PC-9 (cell line): ENCODE results near the gene RFFL. TPM values are rescaled to one million over a fixed set of nuclear protein-coding genes. Genes with fewer than 3 reads are reported as not detected.

ENCODE experiments used
- BruUV-seq: library from RNA; stranded (reverse); fragments of 400-500 nt; replicated peaks from 2 replicates; lab custom pipeline; 2021; lab: Mats Ljungman, UMichigan
- CTCF ChIA-PET: fragments of 300-600 bp; sonication (Branson Sonifier 250); formaldehyde crosslinking; loops from one replicate; lab custom pipeline; 2022; ENCODE audit warnings: antibody characterized with exemption; lab: Charles Lee
- POLR2A ChIA-PET: fragments of 300-600 bp; sonication (Branson Sonifier 250); formaldehyde crosslinking; loops from one replicate; lab custom pipeline; 2022; ENCODE audit warnings: antibody characterized with exemption; ENCODE audit not compliant: unreplicated experiment; lab: Charles Lee
- DNase-seq, 2 experiments: peaks; one replicate each; pipeline versions ENCODE4 v3.0.0 to v3.0.0-alpha.2; 2015 to 2022; ENCODE audit warnings: mixed read lengths in 1 of 2
- H2AFZ ChIP-seq: fragments of 200-600 bp; sonication (generic); 2 replicates; pipeline ENCODE4 v1.8.1; 2017; ENCODE audit warnings: antibody characterized with exemption
- H3F3A ChIP-seq: fragments of 200-600 bp; sonication (generic); 2 replicates; pipeline ENCODE4 v1.8.1; 2017; ENCODE audit warnings: antibody characterized with exemption, mild to moderate bottlenecking, low read depth; ENCODE audit not compliant: insufficient read depth
- H3K27ac ChIP-seq: fragments of 200-600 bp; sonication (generic); 2 replicates; pipeline ENCODE4 v1.6.1; 2016; ENCODE audit warnings: mixed run types
- H3K27me3 ChIP-seq: fragments of 200-600 bp; sonication (generic); 2 replicates; pipeline ENCODE4 v1.6.1; 2016; ENCODE audit warnings: low read depth, mixed run types; ENCODE audit not compliant: insufficient read depth
- H3K36me3 ChIP-seq: fragments of 200-600 bp; sonication (generic); 2 replicates; pipeline ENCODE4 v1.6.1; 2016; ENCODE audit warnings: low read depth, mixed run types
- H3K4me1 ChIP-seq: fragments of 200-600 bp; sonication (generic); replicated peaks from 2 replicates; pipeline ENCODE4 v1.6.1; 2016; ENCODE audit warnings: mixed run types; ENCODE audit not compliant: insufficient read depth
- H3K4me2 ChIP-seq: fragments of 200-600 bp; sonication (generic); 2 replicates; pipeline ENCODE4 v1.6.1; 2017; ENCODE audit warnings: mixed run types
- H3K4me3 ChIP-seq: fragments of 200-600 bp; sonication (generic); 2 replicates; pipeline ENCODE4 v1.6.1; 2016; ENCODE audit warnings: mixed run types
- H3K79me2 ChIP-seq: fragments of 200-600 bp; sonication (generic); 2 replicates; pipeline ENCODE4 v1.6.1; 2017; ENCODE audit warnings: low read depth, mixed run types
- H3K9me2 ChIP-seq: fragments of 200-600 bp; sonication (generic); 2 replicates; pipeline ENCODE4 v1.8.1; 2017; ENCODE audit warnings: mild to moderate bottlenecking; ENCODE audit not compliant: insufficient read depth
- H3K9me3 ChIP-seq: fragments of 200-600 bp; sonication (generic); 2 replicates; pipeline ENCODE4 v1.8.1; 2016; ENCODE audit warnings: low read depth; ENCODE audit not compliant: insufficient read depth
- H4K20me1 ChIP-seq: fragments of 200-600 bp; sonication (generic); 2 replicates; pipeline ENCODE4 v1.8.1; 2017; ENCODE audit not compliant: insufficient read depth
- CTCF ChIP-seq: fragments of 200-600 bp; sonication (generic); conservative IDR thresholded peaks from 2 replicates; pipeline ENCODE4 v1.6.1; 2017; ENCODE audit warnings: mixed run types, antibody characterized with exemption, mild to moderate bottlenecking, moderate library complexity
- EZH2 ChIP-seq: fragments of 200-600 bp; sonication (generic); IDR thresholded peaks from 2 replicates; pipeline ENCODE4 v1.8.0; 2017; ENCODE audit warnings: antibody characterized with exemption, low read depth
- intact Hi-C: fragments of 100-400 bp; cut with micrococcal nuclease; formaldehyde crosslinking; loops from one replicate; pipeline ENCODE4 v1.10.0; 2022; ENCODE audit not compliant: unreplicated experiment
- total RNA-seq: library from RNA; stranded (reverse); gene quantifications from 2 replicates; pipeline ENCODE4 v1.2.3, GENCODE V29; 2021

Gene RFFL
- total RNA-seq, 1 experiment from 2014 or later, result 38.1 TPM

GRCh38 chr17:35069311-35069710, 5.8 kb upstream of the RFFL start:
- ChIA-PET CTCF (no interaction called here), POLR2A (no interaction called here)
- no peaks in the 10 kb centered on the region; the same call in 1 of the 2 replicates for H3K9me3 ChIP-seq
- H3K79me2 ChIP-seq, result peaks cover 11% of the 10 kb centered on the region; the same call in 1 of the 2 replicates
- no peaks in the 10 kb centered on the region for H3K27me3 ChIP-seq
- no TSS peak for BruUV-seq
- H3K4me2 ChIP-seq, result no peak overlapping the region
- H3K36me3 ChIP-seq, result no peaks in the 10 kb centered on the region
- H3K4me1 ChIP-seq, result peaks cover 37% of the 10 kb centered on the region
- no peaks in the 10 kb centered on the region for H4K20me1 ChIP-seq
- no peak overlapping the region for H3K27ac ChIP-seq
- H3K4me3 ChIP-seq, result no peak overlapping the region
- H2AFZ ChIP-seq, result no peak overlapping the region
- no peaks in the 10 kb centered on the region for H3K9me2 ChIP-seq
- no peak for DNase-seq
- intact Hi-C loops, result no loop called here
- TF ChIP-seq EZH2 (no peak), CTCF (no peak)
- peaks cover 35% of the 10 kb centered on the region for H3F3A ChIP-seq

GRCh38 chr17:35068249-35068648, 4.7 kb upstream of the RFFL start:
- intact Hi-C loops, result no loop called here
- no peak for TF ChIP-seq CTCF
- TF ChIP-seq EZH2, result no peak
- Histone ChIP-seq H3K27ac (no peak overlapping the region), H3K9me3 (no peaks in the 10 kb centered on the region; the same call in 1 of the 2 replicates), H3F3A (peaks cover 32% of the 10 kb centered on the region), H3K4me3 (no peak overlapping the region), H2AFZ (no peak overlapping the region), H3K36me3 (no peaks in the 10 kb centered on the region), H3K4me2 (no peak overlapping the region), H3K27me3 (no peaks in the 10 kb centered on the region), H3K4me1 (peaks cover 34% of the 10 kb centered on the region), H3K79me2 (peaks cover 8% of the 10 kb centered on the region; the same call in 1 of the 2 replicates), H3K9me2 (no peaks in the 10 kb centered on the region), H4K20me1 (no peaks in the 10 kb centered on the region)
- no peak for DNase-seq
- CTCF ChIA-PET, result no interaction called here
- POLR2A ChIA-PET, result no interaction called here
- BruUV-seq, result no TSS peak

- ChIA-PET CTCF (no interaction called here), POLR2A (interaction anchor here (0.7 kb wide), 1 partner anchor 17 kb away, joined by 6 read pairs; no protein-coding TSS in a partner anchor)
- no peaks in the 10 kb centered on the region for H4K20me1 ChIP-seq
- H3K27ac ChIP-seq, result no peak overlapping the region
- no peak overlapping the region for H3K4me2 ChIP-seq
- no peak overlapping the region for H2AFZ ChIP-seq
- peaks cover 36% of the 10 kb centered on the region for H3K4me1 ChIP-seq
- H3K79me2 ChIP-seq, result peaks cover 13% of the 10 kb centered on the region
- no peaks in the 10 kb centered on the region for H3K36me3 ChIP-seq
- H3K9me3 ChIP-seq, result no peaks in the 10 kb centered on the region; the same call in 1 of the 2 replicates
- no peaks in the 10 kb centered on the region for H3K9me2 ChIP-seq
- H3F3A ChIP-seq, result peaks cover 34% of the 10 kb centered on the region
- no TSS peak for BruUV-seq
- TF ChIP-seq EZH2, result no peak
- TF ChIP-seq CTCF, result no peak
- DNase-seq, result no peak
- no peaks in the 10 kb centered on the region for H3K27me3 ChIP-seq
- intact Hi-C loops, result no loop called here
- H3K4me3 ChIP-seq, result no peak overlapping the region
Measured at GRCh38 chr17:35065880-35066279, 2.4 kb upstream of the RFFL start.
